ENCODE measurements around the gene MVB12B.
A peak's percentile ranks its signal among the peaks of the same experiment; 100 is the strongest.

The MVB12B gene

GRCh38 chr9:126386776-126387175, 60.1 kb downstream of the MVB12B start:
- DNase-seq, result no peak

DNA sequence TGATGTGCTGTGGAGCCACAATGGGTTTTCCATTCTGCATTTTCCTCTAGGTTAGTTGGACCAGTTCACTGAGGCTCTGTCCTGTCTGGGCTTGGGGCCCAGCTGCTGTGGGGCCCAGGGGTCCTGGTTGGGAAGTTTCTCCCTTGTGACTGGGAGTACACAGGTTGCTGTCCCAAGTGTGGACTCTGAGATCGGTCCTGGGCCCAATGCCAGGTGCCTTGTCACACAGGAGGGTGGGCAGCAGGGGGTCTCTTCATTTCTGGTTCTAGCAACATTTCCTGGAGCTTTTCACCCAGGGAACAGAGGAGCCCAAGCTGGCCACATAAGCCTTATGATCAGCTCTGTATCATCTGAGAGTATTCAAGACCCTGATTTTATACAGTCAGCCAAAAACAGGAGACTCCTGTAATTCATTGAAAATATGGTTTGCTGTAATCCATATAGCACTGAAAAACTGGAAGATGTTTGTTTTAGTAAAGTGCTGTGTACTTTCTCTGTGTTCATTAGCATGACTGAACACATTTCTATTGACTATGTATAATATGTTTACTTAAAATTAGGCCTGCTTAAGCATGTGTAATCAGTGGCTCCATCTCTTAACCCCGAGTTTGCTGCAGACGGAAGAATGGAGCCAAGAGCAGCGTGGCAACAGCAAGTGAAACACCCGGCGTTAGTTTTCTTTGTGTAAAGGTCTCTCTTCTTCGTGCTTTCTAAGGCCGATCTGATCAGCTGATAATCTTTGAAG, 62.5 kb downstream of the MVB12B start:
- DNase-seq, result no peak

DNA sequence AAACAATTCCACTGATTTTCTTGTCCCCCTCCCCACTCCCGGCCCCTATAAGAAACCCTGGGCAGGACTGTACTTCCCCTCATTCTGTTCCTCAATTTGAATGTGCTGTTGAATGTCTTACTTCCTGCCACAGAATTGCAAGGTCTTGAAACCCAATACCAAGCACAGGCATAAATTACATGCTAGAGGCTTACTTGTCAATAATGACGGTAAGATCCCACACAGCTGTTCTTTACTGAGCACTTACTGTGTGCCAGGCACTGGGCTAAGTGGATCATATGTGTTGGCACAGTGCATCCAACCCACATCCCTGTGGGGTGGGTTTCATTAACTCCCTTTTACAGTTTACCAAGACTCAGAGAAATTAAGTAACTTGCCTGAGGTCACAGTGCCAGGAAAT, 63.4 kb downstream of the MVB12B start:
- no peak for DNase-seq

GRCh38 chr9:126390923-126391322, 64.3 kb downstream of the MVB12B start:
- DNase-seq, result no peak

DNA sequence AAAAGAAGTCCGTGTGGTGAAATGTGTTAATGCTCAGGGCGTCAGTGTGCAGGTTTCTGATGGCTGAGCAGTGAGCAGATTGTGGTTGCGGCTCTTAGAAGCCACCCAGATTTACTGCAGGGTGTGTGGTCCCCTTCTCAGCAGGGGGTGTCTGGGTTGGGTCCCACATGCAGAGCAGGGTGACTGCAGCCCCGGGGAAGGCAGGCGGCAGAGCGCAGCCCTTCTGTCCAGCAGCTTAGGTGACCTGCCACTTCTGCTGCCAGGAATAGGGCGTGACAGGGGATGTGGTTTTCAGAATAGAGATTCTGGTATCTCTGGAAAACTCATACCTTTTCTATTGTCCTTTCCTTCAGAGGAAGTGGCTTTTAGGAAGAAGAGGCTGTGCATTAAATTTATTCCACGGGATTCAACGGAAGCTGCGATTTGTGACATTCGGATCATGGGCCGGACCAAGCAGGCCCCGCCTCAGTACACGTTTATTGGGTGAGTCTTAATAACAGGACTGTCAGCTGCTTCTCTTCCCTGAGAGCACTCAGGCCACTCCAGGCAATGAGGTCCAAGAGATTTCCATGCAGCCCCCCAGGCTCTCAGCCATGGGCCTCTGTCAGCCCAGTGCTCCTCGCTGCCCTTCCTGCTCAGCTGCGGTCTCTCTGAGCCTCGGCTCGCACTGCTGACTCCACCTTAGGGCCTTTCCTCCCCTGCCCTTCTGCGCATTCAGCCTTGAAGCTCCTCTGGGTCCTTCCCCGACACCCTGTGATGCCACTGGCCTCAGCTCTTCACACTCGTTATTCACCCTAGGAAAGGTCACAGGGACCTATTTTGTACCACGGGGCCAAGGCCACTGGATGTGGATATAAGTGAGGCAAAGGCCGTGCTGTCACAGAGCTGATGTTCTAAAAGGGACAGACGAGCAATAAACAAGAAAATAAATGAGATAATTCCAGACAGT, 65.4 kb downstream of the MVB12B start:
- no peak for DNase-seq

DNA sequence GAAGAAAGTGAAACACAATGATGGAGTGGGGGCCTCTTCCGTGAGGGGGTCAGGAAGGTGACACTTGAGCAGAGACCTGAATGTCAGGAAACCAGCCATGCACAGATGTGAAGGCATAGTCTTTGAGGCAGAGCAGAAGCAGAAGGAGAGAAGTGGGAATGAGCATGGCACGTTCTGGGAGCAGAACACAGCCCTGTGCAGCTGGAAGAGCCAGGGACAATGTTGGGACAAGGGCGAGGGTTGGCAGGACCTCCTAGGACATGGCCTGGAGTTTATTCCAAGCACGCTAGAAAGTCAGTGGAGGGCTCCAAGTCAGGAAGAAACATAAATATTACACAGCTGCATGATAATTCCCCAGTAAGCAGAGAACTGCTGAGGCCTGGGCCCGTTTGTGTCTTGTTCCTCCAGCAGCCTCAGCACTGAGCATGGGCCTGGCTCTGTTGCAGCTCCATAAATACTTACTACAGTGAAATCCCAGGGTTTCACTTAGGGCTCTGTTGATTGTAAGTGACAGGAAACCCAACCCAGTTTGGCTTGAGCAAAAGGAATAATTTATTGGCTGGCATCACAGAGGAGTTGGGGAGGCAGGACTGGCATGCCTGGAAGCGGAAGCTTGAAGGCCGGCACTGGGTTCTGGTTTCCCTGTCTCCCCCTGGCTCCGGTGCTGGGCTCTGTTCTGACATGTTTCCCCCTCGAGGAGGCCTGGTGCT, 66.2 kb downstream of the MVB12B start:
- DNase-seq, result no peak

GRCh38 chr9:126393876-126394275, 67.2 kb downstream of the MVB12B start:
- no peak for DNase-seq

- no peak for DNase-seq
Observed at GRCh38 chr9:126394802-126395201, 68.2 kb downstream of the MVB12B start.

DNA sequence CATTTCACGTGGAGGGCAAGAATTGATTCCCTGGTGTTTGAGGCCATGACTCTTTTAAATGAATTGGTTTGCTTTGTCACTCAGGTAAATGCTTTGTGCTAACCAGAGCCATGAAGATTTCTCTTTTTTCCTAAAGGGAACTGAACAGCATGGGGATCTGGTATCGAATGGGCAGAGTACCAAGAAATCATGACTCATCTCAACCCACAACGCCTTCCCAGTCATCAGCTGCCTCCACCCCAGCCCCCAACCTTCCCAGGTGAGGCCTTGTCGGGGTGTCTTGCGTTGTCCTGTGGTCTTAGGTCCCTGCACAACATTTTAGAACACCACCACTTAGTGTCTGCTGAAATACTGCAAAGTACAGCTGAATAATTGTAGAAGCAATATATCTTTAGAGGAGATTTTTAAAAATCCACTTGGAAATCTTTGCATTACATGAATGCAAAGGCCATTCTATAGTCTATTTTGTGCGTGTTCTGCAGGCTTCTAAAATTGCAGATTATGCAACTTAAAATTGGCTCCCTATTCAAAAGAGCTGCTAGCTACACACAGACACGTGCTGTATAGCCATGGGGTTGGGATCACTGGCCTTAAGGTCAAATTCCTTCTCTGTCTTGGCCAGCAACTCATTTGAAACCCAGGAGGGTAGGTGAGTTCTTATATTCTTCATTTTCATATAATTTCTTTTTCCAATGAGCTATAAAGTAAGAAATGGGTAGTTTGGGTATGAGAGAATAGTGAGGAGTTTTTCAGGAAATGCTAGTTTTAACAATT, 69.0 kb downstream of the MVB12B start:
- DNase-seq, result peak; percentile 57

GRCh38 chr9:126397056-126397455, 70.4 kb downstream of the MVB12B start:
- DNase-seq, result no peak

DNA sequence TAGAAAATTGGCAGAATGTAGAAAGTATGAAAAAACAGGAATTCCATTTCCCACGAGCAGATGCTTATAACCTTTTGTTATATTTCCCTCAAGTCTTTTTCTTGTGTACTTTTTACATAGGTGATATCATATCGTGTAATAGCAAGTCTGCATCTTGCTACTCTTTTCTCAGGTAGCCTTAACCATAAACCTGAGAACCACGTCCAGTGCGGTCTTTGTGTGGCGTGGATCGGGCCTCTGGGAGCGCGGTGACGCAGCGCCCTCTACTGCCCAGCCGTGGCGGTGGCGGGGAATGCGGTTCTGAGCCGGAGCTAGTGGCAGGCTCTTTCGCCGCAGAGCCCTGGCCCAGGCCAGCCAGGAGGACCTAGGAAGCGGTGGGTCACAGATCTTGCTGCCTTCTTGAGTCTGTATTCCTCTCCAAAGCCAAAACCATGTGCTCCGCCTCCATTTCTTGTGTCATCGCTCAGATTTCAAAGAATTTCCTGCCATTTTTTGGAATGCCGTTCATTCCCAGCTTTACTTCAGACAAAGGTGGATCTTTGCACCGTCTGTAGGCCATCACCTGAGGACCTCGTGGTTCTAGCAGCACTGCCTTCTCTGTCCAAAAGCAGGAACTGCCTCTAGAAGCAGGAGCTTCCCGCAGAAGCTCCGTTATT, 71.9 kb downstream of the MVB12B start:
- DNase-seq, result peak; percentile 40

GRCh38 chr9:126399251-126399650, 72.6 kb downstream of the MVB12B start:
- DNase-seq, result peak; percentile 28

DNA sequence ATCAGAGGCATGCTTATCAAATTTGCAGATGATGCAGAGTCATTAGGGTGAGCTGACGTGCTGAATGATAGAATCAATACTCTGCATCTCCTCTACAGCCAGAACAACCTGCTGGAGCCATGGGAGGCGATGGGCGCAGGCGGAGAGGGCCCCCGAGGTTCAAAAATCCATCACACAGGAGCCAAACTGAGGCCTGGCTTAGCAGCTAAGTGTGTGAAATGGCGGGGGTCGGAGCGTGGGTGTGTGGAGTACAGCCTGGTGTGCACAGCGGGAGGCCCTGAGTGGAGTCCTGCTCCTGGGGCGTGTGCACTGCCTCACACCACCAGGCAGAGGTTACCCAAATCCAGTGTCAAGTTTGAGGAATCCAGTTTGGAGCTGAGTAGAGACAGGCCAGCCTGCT, 73.2 kb downstream of the MVB12B start:
- DNase-seq, result no peak

- no peak for DNase-seq
Observed at GRCh38 chr9:126400571-126400970, 73.9 kb downstream of the MVB12B start.

DNA sequence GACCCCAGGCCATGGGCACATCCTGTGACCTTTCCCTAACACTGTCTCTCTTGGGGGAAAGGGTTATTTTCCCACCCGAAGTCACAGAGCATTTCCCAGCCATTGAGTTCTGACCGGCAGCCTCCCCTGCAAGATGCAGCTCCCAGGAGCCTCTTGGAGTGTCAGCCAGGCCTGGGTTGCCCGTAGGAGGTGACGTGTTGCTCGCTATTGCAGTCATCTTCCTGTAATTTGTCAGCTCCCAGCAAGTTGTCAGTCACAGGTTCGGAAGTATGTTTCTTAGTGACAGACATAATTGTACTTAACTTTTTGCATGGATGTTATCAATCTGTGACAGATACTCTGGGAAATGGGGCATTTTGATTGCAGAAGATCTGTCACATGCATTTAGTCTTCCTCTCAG, 74.5 kb downstream of the MVB12B start:
- no peak for DNase-seq

DNA sequence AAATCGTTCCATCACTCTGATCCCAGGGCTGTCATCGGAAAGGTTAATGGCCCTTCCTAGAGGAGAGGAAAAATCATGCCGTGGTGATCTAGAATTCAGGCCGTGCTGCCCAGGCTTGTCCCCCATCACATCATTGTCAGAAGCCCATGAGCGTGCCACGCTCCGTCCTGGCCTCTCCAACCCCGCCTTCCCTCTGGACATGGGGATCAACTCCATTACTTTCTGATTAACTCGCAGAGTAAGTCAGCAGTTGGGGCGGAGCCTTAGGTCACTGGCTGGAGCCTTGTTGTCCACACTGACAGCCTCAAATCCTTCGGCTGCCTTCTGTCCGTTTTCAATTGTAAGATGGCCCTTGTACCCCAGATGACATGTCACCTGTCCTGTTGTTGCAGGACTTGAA, 75.0 kb downstream of the MVB12B start:
- no peak for DNase-seq

DNA sequence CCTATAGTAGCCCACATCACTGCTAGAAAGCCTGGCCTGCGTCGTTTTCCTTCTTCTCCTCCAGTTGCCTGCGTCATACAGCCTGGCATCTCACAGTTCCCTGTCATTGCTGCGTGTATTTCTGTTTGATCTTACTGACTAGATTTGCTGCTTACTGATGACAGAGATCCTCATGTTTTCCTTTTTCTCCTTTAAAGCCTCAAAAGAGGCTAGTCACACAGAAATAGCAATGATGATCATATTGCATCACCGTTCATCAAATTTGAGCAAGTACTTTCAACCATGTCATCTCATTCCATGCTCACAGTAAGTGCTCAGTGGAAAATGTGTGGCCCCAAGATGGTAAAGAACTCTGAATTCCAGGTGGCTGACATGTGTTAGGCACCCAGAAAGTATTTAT, 76.8 kb downstream of the MVB12B start:
- DNase-seq, result peak; percentile 62

- peak; percentile 23 for DNase-seq
Observed at GRCh38 chr9:126404459-126404858, 77.8 kb downstream of the MVB12B start.

- peak; percentile 31 for DNase-seq
Observed at GRCh38 chr9:126406075-126406667, 79.5 kb downstream of the MVB12B start.

GRCh38 chr9:126407114-126407870, 80.7 kb downstream of the MVB12B start:
- DNase-seq, result peak; percentile 52

- DNase-seq, result no peak
Observed at GRCh38 chr9:126408004-126408403, 81.4 kb downstream of the MVB12B start.

All from fibroblast of skin of abdomen (primary cell).